BE2C (cell line): ENCODE measurements around the gene FAM193A.

Experiments
- DNase-seq: peaks from one replicate; pipeline ENCODE4 v3.0.0-alpha.2; 2020
- H3K27me3 ChIP-seq: fragments of 250-450 bp; sonication (Bioruptor Pico); 2 replicates; pipeline ENCODE4 v1.5.1; 2020; ENCODE audit warnings: mild to moderate bottlenecking
- H3K36me3 ChIP-seq: fragments of 250-450 bp; sonication (Bioruptor Pico); 2 replicates; pipeline ENCODE4 v1.5.1; 2020; ENCODE audit warnings: mild to moderate bottlenecking
- H3K4me1 ChIP-seq: fragments of 250-450 bp; sonication (Bioruptor Pico); 2 replicates; pipeline ENCODE4 v1.5.1; 2020
- H3K4me3 ChIP-seq: 2 replicates; pipeline ENCODE4 v1.5.1; 2011; ENCODE audit warnings: low read depth, low read length
- H3K9me3 ChIP-seq: fragments of 250-450 bp; sonication (Bioruptor Pico); 2 replicates; pipeline ENCODE4 v1.5.1; 2020
- CTCF ChIP-seq: IDR thresholded peaks from 2 replicates; pipeline ENCODE4 v1.5.1; 2012; ENCODE audit warnings: mild to moderate bottlenecking, low read depth, low read length

Gene FAM193A

GRCh38 chr4:2685541-2685940 is 149.1 kb downstream of the FAM193A start:
- DNase-seq: no peak
- no peaks in the 10 kb centered on the region for H3K4me1 ChIP-seq
- H3K9me3 ChIP-seq: no peaks in the 10 kb centered on the region
- H3K27me3 ChIP-seq: no peaks in the 10 kb centered on the region
- H3K4me3 ChIP-seq: no peak overlapping the region
- TF ChIP-seq CTCF: no peak
- peaks cover 48% of the 10 kb centered on the region for H3K36me3 ChIP-seq

- no peak for DNase-seq
Measured at GRCh38 chr4:2686379-2687265, 150.2 kb downstream of the FAM193A start.

GRCh38 chr4:2688281-2688680 is 151.8 kb downstream of the FAM193A start:
- H3K27me3 ChIP-seq: no peaks in the 10 kb centered on the region

More at GRCh38 chr4:2686379-2687265, 150.2 kb downstream of the FAM193A start:
- no peak for TF ChIP-seq CTCF
- Histone ChIP-seq H3K4me1 (no peaks in the 10 kb centered on the region), H3K27me3 (no peaks in the 10 kb centered on the region), H3K9me3 (no peaks in the 10 kb centered on the region), H3K36me3 (peaks cover 59% of the 10 kb centered on the region), H3K4me3 (no peak overlapping the region)

DNA sequence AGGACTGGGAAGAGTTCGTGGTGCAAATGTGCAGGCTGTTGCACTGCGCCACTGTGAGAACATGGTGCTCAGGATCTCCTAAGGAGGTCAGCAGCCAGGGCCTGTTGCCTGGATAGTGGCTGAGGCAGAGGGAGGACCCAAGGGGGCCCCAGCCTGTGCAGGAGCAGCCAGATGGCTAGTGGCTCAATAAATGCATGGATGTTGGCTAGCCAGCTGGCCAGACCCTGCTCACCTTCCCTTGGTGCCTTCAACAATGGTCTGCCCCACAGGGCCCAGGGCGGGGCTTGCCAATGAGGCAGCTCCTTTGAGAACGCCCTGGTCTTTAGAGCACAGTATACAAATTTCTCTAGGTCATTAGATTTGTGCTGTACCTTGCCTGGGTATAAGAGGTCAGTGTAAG is 152.2 kb downstream of the FAM193A start:
- Histone ChIP-seq H3K27me3 (no peaks in the 10 kb centered on the region), H3K9me3 (no peaks in the 10 kb centered on the region), H3K36me3 (peaks cover 64% of the 10 kb centered on the region), H3K4me1 (no peaks in the 10 kb centered on the region), H3K4me3 (no peak overlapping the region)
- DNase-seq: no peak
- TF ChIP-seq CTCF: no peak

More at GRCh38 chr4:2688281-2688680, 151.8 kb downstream of the FAM193A start:
- peaks cover 64% of the 10 kb centered on the region for H3K36me3 ChIP-seq
- TF ChIP-seq CTCF: no peak
- no peaks in the 10 kb centered on the region for H3K4me1 ChIP-seq
- H3K9me3 ChIP-seq: no peaks in the 10 kb centered on the region
- no peak for DNase-seq
- no peak overlapping the region for H3K4me3 ChIP-seq

- no peak for DNase-seq
- no peaks in the 10 kb centered on the region for H3K27me3 ChIP-seq
- no peaks in the 10 kb centered on the region for H3K9me3 ChIP-seq
- H3K4me3 ChIP-seq: no peak overlapping the region
- peaks cover 64% of the 10 kb centered on the region for H3K36me3 ChIP-seq
- no peak for TF ChIP-seq CTCF
- H3K4me1 ChIP-seq: no peaks in the 10 kb centered on the region
Measured at GRCh38 chr4:2689114-2689513, 152.7 kb downstream of the FAM193A start.
